Ascending aorta (tissue), 2 donors: Measurements from ENCODE around the gene PRMT2. TPM values are rescaled to one million over a fixed set of nuclear protein-coding genes. Genes with fewer than 3 reads are reported as not detected.
"Not testable (repeated sequence)": the region's sequence is repeated elsewhere in the genome, so short reads cannot be mapped to it uniquely, and the experiment has no call there.

Experiments used
- DNase-seq, 2 donors: peaks; one replicate each; pipeline ENCODE4 v3.0.0-alpha.2; 2019; ENCODE audit warnings: low spot score in 2 of 2
- H3K27ac ChIP-seq, 2 donors: fragments of 200-600 bp; sonication (generic); one replicate each; pipeline ENCODE4 v1.5.1; 2016 to 2017; ENCODE audit warnings: mild to moderate bottlenecking in 1 of 2
- H3K27me3 ChIP-seq: fragments of 200-600 bp; sonication (generic); one replicate; pipeline ENCODE4 v1.5.1; 2017
- H3K36me3 ChIP-seq, 2 donors: fragments of 200-600 bp; sonication (generic); one replicate each; pipeline ENCODE4 v1.5.1; 2016
- H3K4me1 ChIP-seq, 2 donors: fragments of 200-600 bp; sonication (generic); one replicate each; pipeline ENCODE4 v1.5.1; 2016 to 2017; ENCODE audit warnings: mild to moderate bottlenecking in 1 of 2
- H3K4me3 ChIP-seq, 2 donors: fragments of 200-600 bp; sonication (generic); one replicate each; pipeline ENCODE4 v1.5.1; 2016 to 2017; ENCODE audit warnings: mild to moderate bottlenecking in 1 of 2
- H3K9me3 ChIP-seq, 2 donors: fragments of 200-600 bp; sonication (generic); one replicate each; pipeline ENCODE4 v1.5.1; 2016
- CTCF ChIP-seq, 3 experiments: fragments of 200-600 bp in 2 of 3; fragments of 450-650 bp in 1 of 3; sonication (generic) in 2 of 3; IDR thresholded peaks; one replicate each; pipeline ENCODE4 v1.5.1; 2016 to 2019; ENCODE audit warnings: antibody characterized with exemption in 3 of 3, mild to moderate bottlenecking in 1 of 3, moderate library complexity in 1 of 3
- intact Hi-C: fragments of 100-400 bp; cut with DNase I; formaldehyde crosslinking; loops from one replicate; pipeline ENCODE4 v1.15.1; 2023
- total RNA-seq: library from RNA; depleted of rRNA; stranded (reverse); fragments of >200 nt; gene quantifications from one replicate; pipeline ENCODE4 v1.1.0, GENCODE V29; 2016

PRMT2 gene
- total RNA-seq, 1 donor from 2014 or later, result 23.3 TPM

- no peak for TF ChIP-seq CTCF (IDR thresholded peaks at IDR 0.05)
- intact Hi-C loops, result no loop called here
- Histone ChIP-seq H3K36me3 (no peaks in the 10 kb centered on the region), H3K4me1 (no peaks in the 10 kb centered on the region), H3K4me3 (no peak overlapping the region), H3K27me3 (no peaks in the 10 kb centered on the region), H3K27ac (no peak overlapping the region), H3K9me3 (no peaks in the 10 kb centered on the region)
- no peak for DNase-seq
Observed at GRCh38 chr21:46675595-46676280, 40.3 kb downstream of the PRMT2 start.

- DNase-seq, H3K4me3 ChIP-seq, H3K9me3 ChIP-seq, H3K27me3 ChIP-seq, H3K36me3 ChIP-seq, H3K27ac ChIP-seq, intact Hi-C loops, H3K4me1 ChIP-seq: not testable (repeated sequence)
Observed at GRCh38 chr21:46676542-46676941, 41.1 kb downstream of the PRMT2 start.

GRCh38 chr21:46681593-46681992 lies 46.1 kb downstream of the PRMT2 start:
- H3K9me3 ChIP-seq, DNase-seq, intact Hi-C loops, H3K4me3 ChIP-seq, H3K27ac ChIP-seq, H3K4me1 ChIP-seq, H3K27me3 ChIP-seq, H3K36me3 ChIP-seq: not testable (repeated sequence)

GRCh38 chr21:46698652-46699051 lies 63.2 kb downstream of the PRMT2 start:
- H3K36me3 ChIP-seq, H3K4me1 ChIP-seq, H3K27ac ChIP-seq, DNase-seq, H3K27me3 ChIP-seq, intact Hi-C loops, H3K4me3 ChIP-seq, H3K9me3 ChIP-seq: not testable (repeated sequence)

- H3K4me1 ChIP-seq, intact Hi-C loops, H3K4me3 ChIP-seq, H3K36me3 ChIP-seq, H3K9me3 ChIP-seq, H3K27ac ChIP-seq, DNase-seq, H3K27me3 ChIP-seq: not testable (repeated sequence)
Observed at GRCh38 chr21:46699104-46699503, 63.6 kb downstream of the PRMT2 start.

Other genes with a start within 250 kb of the PRMT2 start
- 72.8 TPM for gene DIP2A, start 176.8 kb upstream of the PRMT2 start, total RNA-seq
- gene S100B, start 30.6 kb upstream of the PRMT2 start, total RNA-seq, result 0.53 TPM